Esophagus muscularis mucosa (tissue), 4 donors: ENCODE measurements around the gene EDC4. TPM values are rescaled to one million over a fixed set of nuclear protein-coding genes. Genes with fewer than 3 reads are reported as not detected.
"Not testable (repeated sequence)": the region's sequence is repeated elsewhere in the genome, so short reads cannot be mapped to it uniquely, and the experiment has no call there.

Experiments used
- DNase-seq: peaks from one replicate; pipeline ENCODE4 v3.0.0-alpha.2; 2017; ENCODE audit errors: extremely low spot score
- H3K27ac ChIP-seq, 4 donors: fragments of 200-600 bp; sonication (generic); replicated peaks in 1 of 4; 1 replicate in 3 of 4; 2 replicates in 1 of 4; pipeline ENCODE4 v1.5.1; 2016 to 2019; ENCODE audit warnings: mild to moderate bottlenecking in 1 of 4
- H3K27me3 ChIP-seq, 4 donors: fragments of 200-600 bp; sonication (generic); one replicate each; pipeline versions ENCODE4 v1.5.1 to v1.6.0; 2016 to 2019
- H3K36me3 ChIP-seq, 4 donors: fragments of 200-600 bp; sonication (generic); one replicate each; pipeline ENCODE4 v1.5.1; 2016 to 2019
- H3K4me1 ChIP-seq, 4 donors: fragments of 200-600 bp; sonication (generic); one replicate each; pipeline ENCODE4 v1.5.1; 2016 to 2019
- H3K4me3 ChIP-seq, 4 donors: fragments of 200-600 bp; sonication (generic); 1 replicate in 2 of 4; 2 replicates in 2 of 4; pipeline ENCODE4 v1.5.1; 2016 to 2019; ENCODE audit warnings: mild to moderate bottlenecking in 4 of 4, moderate library complexity in 1 of 4
- H3K9me3 ChIP-seq, 4 donors: fragments of 200-600 bp; sonication (generic); 1 replicate in 3 of 4; 2 replicates in 1 of 4; pipeline ENCODE4 v1.5.1; 2016 to 2019
- CTCF ChIP-seq, 3 experiments: fragments of 200-600 bp in 2 of 3; fragments of 450-650 bp in 1 of 3; sonication (generic) in 2 of 3; IDR thresholded peaks; one replicate each; pipeline ENCODE4 v1.5.1; 2017 to 2019; ENCODE audit warnings: antibody characterized with exemption in 3 of 3, mild to moderate bottlenecking in 2 of 3, moderate library complexity in 1 of 3
- EP300 ChIP-seq: sonication (generic); formaldehyde crosslinking; IDR thresholded peaks from one replicate; pipeline ENCODE4 v1.6.1; 2017; ENCODE audit warnings: antibody characterized with exemption
- POLR2A ChIP-seq: fragments of 450-650 bp; IDR thresholded peaks from one replicate; pipeline ENCODE4 v1.6.1; 2017; ENCODE audit warnings: antibody characterized with exemption, moderate library complexity, mild to moderate bottlenecking, low read depth
- POLR2AphosphoS5 ChIP-seq, 2 donors: sonication (generic); formaldehyde crosslinking; IDR thresholded peaks; one replicate each; pipeline ENCODE4 v1.6.1; 2017; ENCODE audit warnings: antibody characterized with exemption in 2 of 2
- WGBS: methylation state at CpG from one replicate; pipeline ENCODE4 v1.1.5; 2018; 5-methylcytosine and 5-hydroxymethylcytosine counted together
- intact Hi-C: fragments of 100-400 bp; cut with DNase I; formaldehyde crosslinking; loops from one replicate; pipeline ENCODE4 v1.15.1; 2023
- total RNA-seq, 4 donors: library from RNA; depleted of rRNA; stranded (reverse); fragments of >200 nt; gene quantifications; one replicate each; pipeline versions ENCODE4 v1.1.0 to v1.2.1, GENCODE V29; 2016

Gene EDC4
- total RNA-seq, 4 donors from 2014 or later: 49.9 to 70.9 (median 52.0) TPM

- H3K4me3 ChIP-seq: no peak overlapping the region
- peaks cover 0 to 58% (median 38%) of the 10 kb centered on the region in 4 donors for H3K36me3 ChIP-seq
- H3K27me3 ChIP-seq: no peaks in the 10 kb centered on the region
- H3K27ac ChIP-seq: no peak overlapping the region
- DNase-seq: no peak
- H3K4me1 ChIP-seq: peaks cover 36 to 53% (median 41%) of the 10 kb centered on the region in 4 donors
- intact Hi-C loops: no loop called here
- H3K9me3 ChIP-seq: no peaks in the 10 kb centered on the region
- WGBS: 86% methylated on average over 5 of the region's 7 CpGs
- TF ChIP-seq POLR2AphosphoS5 (IDR thresholded peaks at IDR 0.05): no peak
- no peak for TF ChIP-seq CTCF (IDR thresholded peaks at IDR 0.05)
These were observed 42.1 kb downstream of the EDC4 start for GRCh38 chr16:67914758-67915495.

- intact Hi-C loops, H3K4me3 ChIP-seq, H3K9me3 ChIP-seq, H3K27me3 ChIP-seq, DNase-seq, H3K27ac ChIP-seq: not testable (repeated sequence)
- Histone ChIP-seq H3K36me3 (peaks cover 0 to 53% (median 36%) of the 10 kb centered on the region in 4 donors), H3K4me1 (peaks cover 40 to 58% (median 46%) of the 10 kb centered on the region in 4 donors)
- 89% methylated on average over 2 of the region's 2 CpGs for WGBS
These were observed 42.6 kb downstream of the EDC4 start for GRCh38 chr16:67915496-67915769.

DNA sequence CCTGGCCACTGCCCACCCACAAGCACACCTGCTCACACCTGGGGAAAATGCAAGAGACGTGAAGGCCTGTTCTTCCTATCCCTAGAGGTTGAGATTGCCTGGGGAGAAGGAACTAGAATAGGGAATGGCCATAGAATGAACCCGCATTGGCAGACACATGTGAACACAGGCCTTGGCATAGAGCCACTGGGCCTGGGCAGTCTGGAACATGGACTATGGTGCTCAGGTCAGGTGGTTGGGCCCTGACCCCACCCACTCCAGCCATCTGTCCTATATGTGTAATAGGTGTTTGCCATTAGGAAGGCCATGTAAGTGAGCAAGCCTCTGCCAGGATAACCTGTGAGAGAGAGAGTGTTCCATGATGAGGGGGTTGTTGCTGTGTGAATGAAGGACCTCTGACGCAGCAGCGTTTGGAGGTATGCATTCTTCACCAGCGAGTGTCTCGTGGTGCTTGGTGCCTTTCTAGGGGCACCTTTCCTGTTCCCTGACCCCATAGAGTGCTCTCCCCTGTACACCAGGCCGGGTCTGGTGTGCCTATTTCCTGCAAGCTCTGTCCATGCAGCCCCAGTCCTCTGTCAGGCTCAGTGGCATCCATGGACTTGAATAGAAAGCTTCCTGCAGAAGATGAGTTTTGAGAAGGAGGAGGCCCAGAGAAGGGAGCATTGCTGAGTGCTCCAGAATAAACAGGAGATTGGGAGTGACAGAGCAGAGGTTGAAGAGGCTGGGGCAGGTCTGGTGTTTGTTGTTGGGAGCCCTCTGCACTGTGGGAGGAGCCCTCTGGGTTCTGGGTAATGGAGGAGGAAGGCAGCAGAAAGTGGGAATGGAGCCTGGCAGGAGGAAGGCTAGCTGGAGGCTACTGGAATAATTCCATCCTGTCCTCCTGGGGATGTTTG is 43.2 kb downstream of the EDC4 start:
- Histone ChIP-seq H3K27ac (peak overlapping the region; percentile 65 to 83 (median 70)), H3K27me3 (no peaks in the 10 kb centered on the region), H3K36me3 (peaks cover 0 to 46% (median 31%) of the 10 kb centered on the region in 4 donors), H3K4me1 (peaks cover 40 to 58% (median 49%) of the 10 kb centered on the region in 4 donors), H3K4me3 (no peak overlapping the region), H3K9me3 (no peaks in the 10 kb centered on the region)
- DNase-seq: no peak
- TF ChIP-seq CTCF (IDR thresholded peaks at IDR 0.05) (no peak), POLR2A (no peak), POLR2AphosphoS5 (IDR thresholded peaks at IDR 0.05) (no peak), EP300 (no peak)
- intact Hi-C loops: no loop called here
- WGBS: 79% methylated on average over 7 of the region's 7 CpGs

- H3K36me3 ChIP-seq: peaks cover 0 to 39% (median 27%) of the 10 kb centered on the region in 4 donors
- WGBS: 62% methylated on average over 6 of the region's 6 CpGs
- H3K4me3 ChIP-seq: no peak overlapping the region
- intact Hi-C loops: no loop called here
- no peaks in the 10 kb centered on the region for H3K9me3 ChIP-seq
- no peak for DNase-seq
- H3K27ac ChIP-seq: peak overlapping the region; percentile 65 to 83 (median 70)
- H3K27me3 ChIP-seq: no peaks in the 10 kb centered on the region
- TF ChIP-seq EP300 (no peak), POLR2A (no peak), POLR2AphosphoS5 (IDR thresholded peaks at IDR 0.05) (no peak), CTCF (IDR thresholded peaks at IDR 0.05) (no peak)
- H3K4me1 ChIP-seq: peaks cover 45 to 61% (median 53%) of the 10 kb centered on the region in 4 donors
These were observed 44.4 kb downstream of the EDC4 start for GRCh38 chr16:67917140-67917851.

DNA sequence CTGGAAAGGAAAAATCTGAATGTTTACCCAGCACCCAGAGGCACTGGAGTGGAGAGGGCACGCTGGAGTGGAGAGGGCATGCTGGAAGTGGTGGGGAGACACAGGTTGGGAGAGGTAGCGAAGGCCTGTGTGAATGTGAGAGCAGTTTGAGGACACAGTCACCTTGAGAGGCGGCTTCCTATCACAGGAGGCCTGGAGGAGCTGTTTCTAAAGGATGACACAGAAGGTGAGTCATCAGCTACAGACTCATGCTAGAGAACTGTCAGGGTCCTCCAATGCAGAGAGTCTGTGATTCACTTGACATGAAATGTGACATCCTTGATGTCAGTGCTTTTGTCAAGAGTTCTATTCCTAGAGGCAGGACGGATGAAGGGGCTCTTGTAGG is 45.0 kb downstream of the EDC4 start:
- no peak for DNase-seq
- TF ChIP-seq POLR2AphosphoS5 (IDR thresholded peaks at IDR 0.05) (peak in 1 of 2 donors; percentile 20), POLR2A (no peak)
- Histone ChIP-seq H3K9me3 (no peaks in the 10 kb centered on the region), H3K4me3 (no peak overlapping the region), H3K36me3 (peaks cover 0 to 36% (median 24%) of the 10 kb centered on the region in 4 donors), H3K27me3 (no peaks in the 10 kb centered on the region), H3K27ac (peak overlapping the region; percentile 65 to 83 (median 70)), H3K4me1 (peaks cover 50 to 66% (median 59%) of the 10 kb centered on the region in 4 donors)
- intact Hi-C loops: no loop called here
- WGBS: 52% methylated on average over 4 of the region's 4 CpGs
